ENCODE data around the gene ZC2HC1C.
"Not testable (repeated sequence)": the region's sequence is repeated elsewhere in the genome, so short reads cannot be mapped to it uniquely, and the experiment has no call there.

Gene ZC2HC1C

GRCh38 chr14:75096959-75097358 is 27.5 kb downstream of the ZC2HC1C start:
- no peak for DNase-seq

- no peak for DNase-seq
Observed at GRCh38 chr14:75098212-75098611, 28.8 kb downstream of the ZC2HC1C start.

GRCh38 chr14:75098682-75099081 is 29.2 kb downstream of the ZC2HC1C start:
- no peak for DNase-seq

- DNase-seq, result no peak
Observed at GRCh38 chr14:75101491-75101890, 32.0 kb downstream of the ZC2HC1C start.

- no peak for DNase-seq
Observed at GRCh38 chr14:75107186-75107585, 37.7 kb downstream of the ZC2HC1C start.

- no peak for DNase-seq
Observed at GRCh38 chr14:75109877-75110276, 40.4 kb downstream of the ZC2HC1C start.

- DNase-seq, result no peak
Observed at GRCh38 chr14:75113932-75114539, 44.6 kb downstream of the ZC2HC1C start.

GRCh38 chr14:75119056-75119455 is 49.6 kb downstream of the ZC2HC1C start:
- DNase-seq, result no peak

GRCh38 chr14:75120541-75121291 is 51.3 kb downstream of the ZC2HC1C start:
- DNase-seq, result no peak

GRCh38 chr14:75121552-75121951 is 52.1 kb downstream of the ZC2HC1C start:
- DNase-seq, result no peak

GRCh38 chr14:75123991-75124390 is 54.5 kb downstream of the ZC2HC1C start:
- no peak for DNase-seq

GRCh38 chr14:75125617-75126016 is 56.2 kb downstream of the ZC2HC1C start:
- DNase-seq, result no peak

- no peak for DNase-seq
Observed at GRCh38 chr14:75126121-75126544, 56.7 kb downstream of the ZC2HC1C start.

GRCh38 chr14:75126679-75127473 is 57.4 kb downstream of the ZC2HC1C start, which contains the start of gene NEK9:
NEK9 (minus strand) TSS chr14:75127048; CDS start chr14:75126921, 127 bp downstream.
- peak; percentile 66 for DNase-seq

- DNase-seq, result not testable (repeated sequence)
Observed at GRCh38 chr14:75127474-75127820, 58.0 kb downstream of the ZC2HC1C start.

- DNase-seq, result no peak
Observed at GRCh38 chr14:75127903-75128595, 58.6 kb downstream of the ZC2HC1C start.

GRCh38 chr14:75128596-75128990 is 59.2 kb downstream of the ZC2HC1C start:
- no peak for DNase-seq
